Suprapubic skin (tissue), 4 donors: ENCODE results near the gene FAT4. TPM values are rescaled to one million over a fixed set of nuclear protein-coding genes. Genes with fewer than 3 reads are reported as not detected.

Experiments
- DNase-seq, 2 donors: peaks; one replicate each; pipeline ENCODE4 v3.0.0-alpha.2; 2019; ENCODE audit warnings: low spot score in 2 of 2
- H3K27ac ChIP-seq: fragments of 200-600 bp; sonication (generic); one replicate; pipeline ENCODE4 v1.5.1; 2019
- H3K27me3 ChIP-seq: fragments of 200-600 bp; sonication (generic); one replicate; pipeline ENCODE4 v1.5.1; 2019
- H3K36me3 ChIP-seq: fragments of 200-600 bp; sonication (generic); one replicate; pipeline ENCODE4 v1.5.1; 2019
- H3K4me1 ChIP-seq: fragments of 200-600 bp; sonication (generic); one replicate; pipeline ENCODE4 v1.5.1; 2019
- H3K4me3 ChIP-seq: fragments of 200-600 bp; sonication (generic); one replicate; pipeline ENCODE4 v1.5.1; 2019; ENCODE audit warnings: mild to moderate bottlenecking
- H3K9me3 ChIP-seq: fragments of 200-600 bp; sonication (generic); one replicate; pipeline ENCODE4 v1.5.1; 2019
- EP300 ChIP-seq: sonication (generic); formaldehyde crosslinking; IDR thresholded peaks from one replicate; pipeline ENCODE4 v1.6.1; 2017; ENCODE audit warnings: antibody characterized with exemption
- POLR2A ChIP-seq, 2 donors: fragments of 450-650 bp; IDR thresholded peaks; one replicate each; pipeline ENCODE4 v1.6.1; 2017; ENCODE audit warnings: antibody characterized with exemption in 2 of 2, mild to moderate bottlenecking in 2 of 2, moderate library complexity in 2 of 2
- POLR2AphosphoS5 ChIP-seq, 3 donors: sonication (generic); formaldehyde crosslinking; IDR thresholded peaks; one replicate each; pipeline ENCODE4 v1.6.1; 2017; ENCODE audit warnings: antibody characterized with exemption in 3 of 3
- total RNA-seq, 4 donors: library from RNA; depleted of rRNA; stranded (reverse); fragments of >200 nt; gene quantifications; one replicate each; pipeline ENCODE4 v1.1.0, GENCODE V29; 2016
- TF ChIP-seq, protein P1 (sequence below), 2 donors: fragments of 200-600 bp in 1 of 2; fragments of 450-650 bp in 1 of 2; sonication (generic) in 1 of 2; IDR thresholded peaks; one replicate each; pipeline ENCODE4 v1.5.1; 2016 to 2019; ENCODE audit warnings: antibody characterized with exemption in 2 of 2, mild to moderate bottlenecking in 1 of 2, moderate library complexity in 1 of 2

The FAT4 gene
- total RNA-seq, 4 donors from 2014 or later: 2.2 to 5.4 (median 3.7) TPM

- no peak overlapping the region for H3K27ac ChIP-seq
- no peak for TF ChIP-seq POLR2AphosphoS5 (IDR thresholded peaks at IDR 0.05)
- TF ChIP-seq EP300: no peak
- TF ChIP-seq, protein P1, sequence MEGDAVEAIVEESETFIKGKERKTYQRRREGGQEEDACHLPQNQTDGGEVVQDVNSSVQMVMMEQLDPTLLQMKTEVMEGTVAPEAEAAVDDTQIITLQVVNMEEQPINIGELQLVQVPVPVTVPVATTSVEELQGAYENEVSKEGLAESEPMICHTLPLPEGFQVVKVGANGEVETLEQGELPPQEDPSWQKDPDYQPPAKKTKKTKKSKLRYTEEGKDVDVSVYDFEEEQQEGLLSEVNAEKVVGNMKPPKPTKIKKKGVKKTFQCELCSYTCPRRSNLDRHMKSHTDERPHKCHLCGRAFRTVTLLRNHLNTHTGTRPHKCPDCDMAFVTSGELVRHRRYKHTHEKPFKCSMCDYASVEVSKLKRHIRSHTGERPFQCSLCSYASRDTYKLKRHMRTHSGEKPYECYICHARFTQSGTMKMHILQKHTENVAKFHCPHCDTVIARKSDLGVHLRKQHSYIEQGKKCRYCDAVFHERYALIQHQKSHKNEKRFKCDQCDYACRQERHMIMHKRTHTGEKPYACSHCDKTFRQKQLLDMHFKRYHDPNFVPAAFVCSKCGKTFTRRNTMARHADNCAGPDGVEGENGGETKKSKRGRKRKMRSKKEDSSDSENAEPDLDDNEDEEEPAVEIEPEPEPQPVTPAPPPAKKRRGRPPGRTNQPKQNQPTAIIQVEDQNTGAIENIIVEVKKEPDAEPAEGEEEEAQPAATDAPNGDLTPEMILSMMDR (IDR thresholded peaks at IDR 0.05): no peak
- TF ChIP-seq POLR2A (IDR thresholded peaks at IDR 0.05): no peak
- H3K27me3 ChIP-seq: no peaks in the 10 kb centered on the region
- no peaks in the 10 kb centered on the region for H3K36me3 ChIP-seq
- no peak overlapping the region for H3K4me3 ChIP-seq
- no peaks in the 10 kb centered on the region for H3K4me1 ChIP-seq
- DNase-seq: no peak
- no peaks in the 10 kb centered on the region for H3K9me3 ChIP-seq
These were observed 46.0 kb downstream of the FAT4 start for GRCh38 chr4:125360727-125361126.
